Upper lobe of left lung (tissue), 6 donors: ENCODE results near the gene PTPRO. TPM values are rescaled to one million over a fixed set of nuclear protein-coding genes. Genes with fewer than 3 reads are reported as not detected.

Experiments
- ATAC-seq, 2 donors: fragments of 200-7000 bp; cut with Tn5 transposase; one replicate each; pipeline ENCODE4 v1.9.1; 2022; ENCODE audit warnings: mild to moderate bottlenecking in 2 of 2, moderate library complexity in 2 of 2; ENCODE audit not compliant: low FRiP score in 2 of 2
- DNase-seq, 2 donors: peaks; one replicate each; pipeline ENCODE4 v3.0.0-alpha.2; 2019 to 2020
- H3K27ac ChIP-seq, 4 donors: fragments of 200-600 bp; sonication (generic); one replicate each; pipeline ENCODE4 v1.5.1; 2016 to 2019
- H3K27me3 ChIP-seq, 4 donors: fragments of 200-600 bp; sonication (generic); one replicate each; pipeline ENCODE4 v1.5.1; 2017 to 2019
- H3K36me3 ChIP-seq, 4 donors: fragments of 200-600 bp; sonication (generic); one replicate each; pipeline ENCODE4 v1.5.1; 2016 to 2019
- H3K4me1 ChIP-seq, 4 donors: fragments of 200-600 bp; sonication (generic); one replicate each; pipeline ENCODE4 v1.5.1; 2018 to 2019
- H3K4me3 ChIP-seq, 4 donors: fragments of 200-600 bp; sonication (generic); one replicate each; pipeline ENCODE4 v1.5.1; 2017 to 2019; ENCODE audit warnings: mild to moderate bottlenecking in 2 of 4, moderate library complexity in 1 of 4
- H3K9me3 ChIP-seq, 4 donors: fragments of 200-600 bp; sonication (generic); one replicate each; pipeline ENCODE4 v1.5.1; 2018 to 2019
- EP300 ChIP-seq, 4 donors: sonication (generic); formaldehyde crosslinking; IDR thresholded peaks; one replicate each; pipeline ENCODE4 v1.5.1; 2017; ENCODE audit warnings: antibody characterized with exemption in 4 of 4, control low read depth in 2 of 4
- POLR2A ChIP-seq, 4 donors: fragments of 450-650 bp; IDR thresholded peaks; one replicate each; pipeline ENCODE4 v1.5.1; 2016 to 2017; ENCODE audit warnings: antibody characterized with exemption in 4 of 4, mild to moderate bottlenecking in 2 of 4
- POLR2AphosphoS5 ChIP-seq, 2 donors: sonication (generic); formaldehyde crosslinking; IDR thresholded peaks; one replicate each; pipeline ENCODE4 v1.5.1; 2017; ENCODE audit warnings: antibody characterized with exemption in 2 of 2
- WGBS, 2 donors: methylation state at CpG; one replicate each; pipeline ENCODE4 v1.1.5; 2017 to 2018; 5-methylcytosine and 5-hydroxymethylcytosine counted together
- total RNA-seq, 6 donors: library from RNA; depleted of rRNA in 4 of 6; stranded (reverse); fragments of >200 nt in 4 of 6; gene quantifications; one replicate each; pipeline versions ENCODE4 v1.1.0 to v1.2.1, GENCODE V29; 2016 to 2021
- TF ChIP-seq, protein P1 (sequence below), 6 experiments: fragments of 450-650 bp in 4 of 6; fragments of 200-600 bp in 2 of 6; sonication (generic) in 2 of 6; IDR thresholded peaks; one replicate each; pipeline ENCODE4 v1.5.1; 2016 to 2019; ENCODE audit warnings: antibody characterized with exemption in 6 of 6
- donor health status: DM: no; HTN: no; CAD: no; lungs with moderate emphysema.
- donor health status: DM: no; HTN: yes; CAD: no; lungs with severe emphysema.

The PTPRO gene
- total RNA-seq, 6 donors from 2014 or later = 3.6 to 19.0 (median 8.4) TPM

GRCh38 chr12:15323480-15323879, 1.2 kb downstream of the PTPRO start:
- Histone ChIP-seq H3K27me3 (peaks cover 0 to 17% (median 6%) of the 10 kb centered on the region in 4 donors), H3K36me3 (no peaks in the 10 kb centered on the region), H3K4me3 (no peak overlapping the region), H3K27ac (no peak overlapping the region), H3K9me3 (no peaks in the 10 kb centered on the region), H3K4me1 (peaks cover 0 to 14% (median 9%) of the 10 kb centered on the region in 4 donors)
- TF ChIP-seq POLR2AphosphoS5 (IDR thresholded peaks at IDR 0.05) (no peak), EP300 (IDR thresholded peaks at IDR 0.05) (no peak), POLR2A (IDR thresholded peaks at IDR 0.05) (no peak)
- TF ChIP-seq, protein P1, sequence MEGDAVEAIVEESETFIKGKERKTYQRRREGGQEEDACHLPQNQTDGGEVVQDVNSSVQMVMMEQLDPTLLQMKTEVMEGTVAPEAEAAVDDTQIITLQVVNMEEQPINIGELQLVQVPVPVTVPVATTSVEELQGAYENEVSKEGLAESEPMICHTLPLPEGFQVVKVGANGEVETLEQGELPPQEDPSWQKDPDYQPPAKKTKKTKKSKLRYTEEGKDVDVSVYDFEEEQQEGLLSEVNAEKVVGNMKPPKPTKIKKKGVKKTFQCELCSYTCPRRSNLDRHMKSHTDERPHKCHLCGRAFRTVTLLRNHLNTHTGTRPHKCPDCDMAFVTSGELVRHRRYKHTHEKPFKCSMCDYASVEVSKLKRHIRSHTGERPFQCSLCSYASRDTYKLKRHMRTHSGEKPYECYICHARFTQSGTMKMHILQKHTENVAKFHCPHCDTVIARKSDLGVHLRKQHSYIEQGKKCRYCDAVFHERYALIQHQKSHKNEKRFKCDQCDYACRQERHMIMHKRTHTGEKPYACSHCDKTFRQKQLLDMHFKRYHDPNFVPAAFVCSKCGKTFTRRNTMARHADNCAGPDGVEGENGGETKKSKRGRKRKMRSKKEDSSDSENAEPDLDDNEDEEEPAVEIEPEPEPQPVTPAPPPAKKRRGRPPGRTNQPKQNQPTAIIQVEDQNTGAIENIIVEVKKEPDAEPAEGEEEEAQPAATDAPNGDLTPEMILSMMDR (IDR thresholded peaks at IDR 0.05) = no peak
- 10 to 24% methylated on average over 4 of the region's 4 CpGs for WGBS, 2 donors
- ATAC-seq (no peak), DNase-seq (no peak)

- Histone ChIP-seq H3K4me1 (no peaks in the 10 kb centered on the region), H3K4me3 (no peak overlapping the region), H3K27me3 (no peaks in the 10 kb centered on the region), H3K36me3 (no peaks in the 10 kb centered on the region), H3K27ac (no peak overlapping the region), H3K9me3 (no peaks in the 10 kb centered on the region)
- DNase-seq (no peak), ATAC-seq (no peak)
- 78 to 82% methylated on average over 5 of the region's 5 CpGs for WGBS, 2 donors
- TF ChIP-seq EP300 (IDR thresholded peaks at IDR 0.05) (no peak), POLR2AphosphoS5 (IDR thresholded peaks at IDR 0.05) (no peak), POLR2A (IDR thresholded peaks at IDR 0.05) (no peak)
- TF ChIP-seq, protein P1 (IDR thresholded peaks at IDR 0.05) = no peak
These were observed 7.6 kb downstream of the PTPRO start for GRCh38 chr12:15329891-15330290.

DNA sequence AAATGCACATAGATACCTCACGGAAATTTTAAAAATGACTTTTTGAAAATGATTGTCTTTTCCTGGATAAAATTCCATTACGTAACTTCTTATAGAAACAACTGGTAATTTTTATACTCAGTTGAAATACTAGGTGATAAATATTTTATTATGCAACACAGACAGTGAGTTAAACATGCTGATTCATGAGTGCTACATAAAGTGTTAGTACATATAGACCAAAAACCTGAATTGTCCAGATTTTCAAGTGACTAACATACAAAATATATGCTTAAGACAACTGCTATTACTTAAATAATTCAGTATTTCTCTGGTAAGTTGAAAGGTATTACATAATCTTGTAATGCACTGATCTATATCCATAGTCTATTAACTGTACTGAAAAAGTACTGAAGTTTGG, 11.9 kb downstream of the PTPRO start:
- H3K27ac ChIP-seq = no peak overlapping the region
- ATAC-seq (no peak), DNase-seq (no peak)
- H3K9me3 ChIP-seq = no peaks in the 10 kb centered on the region
- H3K4me1 ChIP-seq = no peaks in the 10 kb centered on the region
- no peaks in the 10 kb centered on the region for H3K27me3 ChIP-seq
- H3K36me3 ChIP-seq = no peaks in the 10 kb centered on the region
- H3K4me3 ChIP-seq = no peak overlapping the region
- WGBS, 2 donors = 72 to 81% methylated on average over 2 of the region's 2 CpGs
- TF ChIP-seq POLR2A (IDR thresholded peaks at IDR 0.05) (no peak), EP300 (IDR thresholded peaks at IDR 0.05) (no peak), POLR2AphosphoS5 (IDR thresholded peaks at IDR 0.05) (no peak)
- TF ChIP-seq, protein P1 (IDR thresholded peaks at IDR 0.05) = no peak

DNA sequence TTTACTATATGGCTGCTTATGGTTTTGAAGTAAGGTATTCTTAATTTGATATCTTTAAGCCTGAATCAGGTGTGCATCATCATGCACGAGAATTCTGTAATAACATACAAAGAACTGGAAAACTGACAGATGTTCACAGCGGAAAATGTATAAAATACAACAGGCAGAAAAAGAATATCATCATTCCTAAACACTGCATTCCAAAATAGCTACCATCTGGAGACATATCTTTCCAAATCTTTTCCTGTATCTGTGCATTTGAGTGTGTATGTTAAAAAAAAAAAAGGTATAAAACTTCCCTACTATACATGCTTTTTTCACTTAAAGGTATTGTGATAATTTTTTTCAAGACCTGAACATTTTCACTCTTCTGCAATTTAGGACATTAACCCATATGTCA, 13.7 kb downstream of the PTPRO start:
- no peaks in the 10 kb centered on the region for H3K4me1 ChIP-seq
- WGBS, 2 donors = 85 to 86% methylated on average over 2 of the region's 2 CpGs
- ATAC-seq = no peak

More for the DNA sequence above, 13.7 kb downstream of the PTPRO start:
- TF ChIP-seq, protein P1 (IDR thresholded peaks at IDR 0.05) = no peak
- TF ChIP-seq POLR2AphosphoS5 (IDR thresholded peaks at IDR 0.05) = no peak
- TF ChIP-seq EP300 (IDR thresholded peaks at IDR 0.05) = no peak
- no peak for TF ChIP-seq POLR2A (IDR thresholded peaks at IDR 0.05)
- Histone ChIP-seq H3K27ac (no peak overlapping the region), H3K36me3 (no peaks in the 10 kb centered on the region), H3K9me3 (no peaks in the 10 kb centered on the region), H3K27me3 (no peaks in the 10 kb centered on the region), H3K4me3 (no peak overlapping the region)
- DNase-seq = no peak
